Endodermal cell (in vitro differentiated cells): ENCODE measurements around the gene XKRX. TPM values are rescaled to one million over a fixed set of nuclear protein-coding genes. Genes with fewer than 3 reads are reported as not detected.

Experiments
- DNase-seq: peaks from one replicate; pipeline ENCODE4 v3.0.0-alpha.2; 2017
- H3K27ac ChIP-seq: 2 replicates; pipeline ENCODE4 v1.5.1; 2013; ENCODE audit warnings: mild to moderate bottlenecking, low read depth, low read length, moderate library complexity
- H3K27me3 ChIP-seq: 2 replicates; pipeline ENCODE4 v1.6.1; 2013; ENCODE audit warnings: mild to moderate bottlenecking, low read length, moderate library complexity; ENCODE audit not compliant: insufficient read depth, control insufficient read depth, poor library complexity, severe bottlenecking
- H3K36me3 ChIP-seq: 2 replicates; pipeline ENCODE4 v1.7.0; 2013; ENCODE audit warnings: mild to moderate bottlenecking, low read length, moderate library complexity; ENCODE audit not compliant: control insufficient read depth, insufficient read depth
- H3K4me1 ChIP-seq: one replicate; pipeline ENCODE4 v1.7.0; 2013; ENCODE audit warnings: low read length; ENCODE audit not compliant: control insufficient read depth, insufficient read depth
- H3K4me3 ChIP-seq: 2 replicates; pipeline ENCODE4 v1.5.1; 2013; ENCODE audit warnings: mild to moderate bottlenecking, low read length, moderate library complexity
- H3K9ac ChIP-seq: 2 replicates; pipeline ENCODE4 v1.6.1; 2013; ENCODE audit warnings: mild to moderate bottlenecking, low read length, moderate library complexity; ENCODE audit not compliant: poor library complexity, severe bottlenecking; ENCODE audit errors: extremely low read depth
- H3K9me3 ChIP-seq: 2 replicates; pipeline ENCODE4 v1.6.1; 2013; ENCODE audit warnings: mild to moderate bottlenecking, low read length, moderate library complexity; ENCODE audit not compliant: control insufficient read depth
- H3K27ac Mint-ChIP-seq: 2 replicates; pipeline ENCODE4 v1.8.0; 2020; ENCODE audit warnings: mixed read lengths
- H3K27me3 Mint-ChIP-seq: 2 replicates; pipeline ENCODE4 v1.8.0; 2021; ENCODE audit warnings: mild to moderate bottlenecking, mixed read lengths; ENCODE audit not compliant: insufficient read depth
- H3K36me3 Mint-ChIP-seq: 2 replicates; pipeline ENCODE4 v1.8.0; 2020; ENCODE audit warnings: low read depth, mixed read lengths
- H3K4me1 Mint-ChIP-seq: 2 replicates; pipeline ENCODE4 v1.8.0; 2020; ENCODE audit warnings: mixed read lengths
- H3K4me3 Mint-ChIP-seq: 2 replicates; pipeline ENCODE4 v1.8.0; 2020; ENCODE audit warnings: mild to moderate bottlenecking, moderate library complexity, mixed read lengths
- H3K9me3 Mint-ChIP-seq: 2 replicates; pipeline ENCODE4 v1.8.0; 2020; ENCODE audit warnings: mild to moderate bottlenecking, mixed read lengths
- WGBS, 2 experiments: methylation state at CpG; one replicate each; pipeline versions ENCODE4 v1.1.5 to v1.1.7; 2013; ENCODE audit warnings: missing lambda C conversion rate in 2 of 2, mixed read lengths in 1 of 2; ENCODE audit not compliant: insufficient coverage in 1 of 2, insufficient read length in 1 of 2; 5-methylcytosine and 5-hydroxymethylcytosine counted together
- total RNA-seq, 2 donors: library from RNA; stranded (reverse); fragmentation: NEBNext Ultra II Directional in 1 of 2; extraction: Animal tissue kit (Norgen Biotek cat#: 25700) in 1 of 2; gene quantifications; 2 replicates in 1 of 2; 3 replicates in 1 of 2; pipeline ENCODE4 v1.2.1, GENCODE V29; 2021
- TF ChIP-seq, protein P1 (sequence below): fragments of 200-600 bp; sonication (generic); conservative IDR thresholded peaks from 2 replicates; pipeline ENCODE4 v1.5.0; 2021; ENCODE audit warnings: antibody characterized with exemption, mild to moderate bottlenecking

The XKRX gene
- total RNA-seq, 2 donors from 2014 or later = 0.84 to 0.99 TPM

DNA sequence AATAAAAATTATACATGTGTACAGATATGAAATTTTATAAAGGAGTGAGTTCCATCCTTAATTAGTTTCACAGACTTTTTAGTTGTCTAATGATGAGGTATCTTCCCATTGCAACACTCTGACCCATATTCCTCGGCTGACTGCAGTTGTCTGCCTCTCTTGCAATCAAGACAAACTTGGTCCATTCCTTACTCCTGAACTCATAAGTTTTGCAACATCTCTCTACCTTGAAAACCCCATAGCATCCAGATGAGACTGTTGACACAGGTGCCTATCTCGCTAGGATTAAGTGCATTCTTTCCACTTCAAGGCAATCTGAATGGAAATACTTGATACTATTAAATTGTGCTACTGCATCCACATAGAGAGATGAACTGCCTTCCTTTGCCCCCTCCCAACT is 2.3 kb downstream of the XKRX start:
- TF ChIP-seq, protein P1, sequence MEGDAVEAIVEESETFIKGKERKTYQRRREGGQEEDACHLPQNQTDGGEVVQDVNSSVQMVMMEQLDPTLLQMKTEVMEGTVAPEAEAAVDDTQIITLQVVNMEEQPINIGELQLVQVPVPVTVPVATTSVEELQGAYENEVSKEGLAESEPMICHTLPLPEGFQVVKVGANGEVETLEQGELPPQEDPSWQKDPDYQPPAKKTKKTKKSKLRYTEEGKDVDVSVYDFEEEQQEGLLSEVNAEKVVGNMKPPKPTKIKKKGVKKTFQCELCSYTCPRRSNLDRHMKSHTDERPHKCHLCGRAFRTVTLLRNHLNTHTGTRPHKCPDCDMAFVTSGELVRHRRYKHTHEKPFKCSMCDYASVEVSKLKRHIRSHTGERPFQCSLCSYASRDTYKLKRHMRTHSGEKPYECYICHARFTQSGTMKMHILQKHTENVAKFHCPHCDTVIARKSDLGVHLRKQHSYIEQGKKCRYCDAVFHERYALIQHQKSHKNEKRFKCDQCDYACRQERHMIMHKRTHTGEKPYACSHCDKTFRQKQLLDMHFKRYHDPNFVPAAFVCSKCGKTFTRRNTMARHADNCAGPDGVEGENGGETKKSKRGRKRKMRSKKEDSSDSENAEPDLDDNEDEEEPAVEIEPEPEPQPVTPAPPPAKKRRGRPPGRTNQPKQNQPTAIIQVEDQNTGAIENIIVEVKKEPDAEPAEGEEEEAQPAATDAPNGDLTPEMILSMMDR = no peak
- H3K27ac Mint-ChIP-seq = no peak overlapping the region
- H3K27me3 Mint-ChIP-seq = peaks cover 15% of the 10 kb centered on the region
- no peak overlapping the region for H3K9ac ChIP-seq
- H3K9me3 Mint-ChIP-seq = peaks cover 56% of the 10 kb centered on the region
- 89% methylated on average over 2 of the region's 2 CpGs; no CpG with 5 or more reads in 1 of the 2 experiments for WGBS, 2 experiments
- H3K9me3 ChIP-seq = no peaks in the 10 kb centered on the region
- H3K4me3 ChIP-seq = no peak overlapping the region
- peaks cover 2% of the 10 kb centered on the region for H3K36me3 Mint-ChIP-seq
- DNase-seq = no peak
- H3K4me1 ChIP-seq = no peaks in the 10 kb centered on the region
- H3K27me3 ChIP-seq = peaks cover 13% of the 10 kb centered on the region
- no peaks in the 10 kb centered on the region for H3K4me1 Mint-ChIP-seq
- H3K36me3 ChIP-seq = no peaks in the 10 kb centered on the region
- H3K4me3 Mint-ChIP-seq = no peak overlapping the region
- H3K27ac ChIP-seq = no peak overlapping the region

DNA sequence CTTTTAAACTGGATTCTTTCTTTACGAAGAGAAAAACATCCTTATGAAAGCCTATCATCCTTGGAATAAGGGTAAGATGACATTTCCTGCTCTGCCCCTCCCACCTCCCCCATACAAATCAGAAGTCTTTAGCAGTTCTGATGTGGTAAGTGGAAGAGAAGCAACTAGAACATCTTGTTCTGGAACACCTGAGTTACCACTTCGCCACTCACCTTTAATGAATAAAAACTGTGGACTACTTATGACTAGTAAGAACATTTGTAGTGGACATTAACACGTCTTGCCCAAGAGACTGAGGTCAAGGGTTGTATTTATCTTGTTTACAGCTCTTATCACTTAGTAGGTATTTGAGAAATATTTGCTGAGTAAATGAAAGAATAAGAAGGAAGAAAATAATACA is 4.3 kb downstream of the XKRX start:
- DNase-seq = no peak
- Mint-ChIP-seq H3K9me3 (peaks cover 52% of the 10 kb centered on the region), H3K27ac (no peak overlapping the region), H3K4me1 (no peaks in the 10 kb centered on the region), H3K27me3 (peaks cover 13% of the 10 kb centered on the region), H3K4me3 (no peak overlapping the region), H3K36me3 (no peaks in the 10 kb centered on the region)
- no peaks in the 10 kb centered on the region for H3K36me3 ChIP-seq
- 79% methylated on average over 2 of the region's 3 CpGs; no CpG with 5 or more reads in 1 of the 2 experiments for WGBS, 2 experiments
- no peaks in the 10 kb centered on the region for H3K4me1 ChIP-seq
- peaks cover 13% of the 10 kb centered on the region for H3K27me3 ChIP-seq
- H3K4me3 ChIP-seq = no peak overlapping the region
- TF ChIP-seq, protein P1 = no peak
- H3K9ac ChIP-seq = no peak overlapping the region
- H3K9me3 ChIP-seq = no peaks in the 10 kb centered on the region
- H3K27ac ChIP-seq = no peak overlapping the region

DNA sequence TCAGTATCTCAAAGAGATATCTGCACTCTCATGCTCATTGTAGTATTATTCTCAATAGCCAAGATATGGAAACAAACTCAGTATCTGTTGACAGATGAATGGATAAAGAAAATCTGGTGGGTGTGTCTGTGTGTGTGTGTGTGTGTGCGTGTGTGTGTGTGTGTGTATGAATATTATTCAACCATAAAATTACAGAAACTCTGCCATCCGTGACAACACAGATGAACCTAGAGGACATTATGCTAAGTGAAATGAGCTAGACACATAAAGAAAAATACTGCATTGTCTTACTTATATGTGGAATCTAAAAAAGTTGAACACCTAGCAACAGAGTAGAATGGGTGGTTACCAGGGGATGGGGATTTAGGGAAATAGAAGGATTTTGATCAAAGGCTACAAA is 13.2 kb downstream of the XKRX start:
- WGBS, 2 experiments = no CpG with 5 or more reads among the region's 2 CpGs
- H3K4me1 Mint-ChIP-seq = no peaks in the 10 kb centered on the region
- TF ChIP-seq, protein P1 = no peak
- Histone ChIP-seq H3K9me3 (no peaks in the 10 kb centered on the region), H3K9ac (no peak overlapping the region), H3K36me3 (no peaks in the 10 kb centered on the region), H3K27me3 (no peaks in the 10 kb centered on the region), H3K4me3 (no peak overlapping the region), H3K4me1 (no peaks in the 10 kb centered on the region), H3K27ac (no peak overlapping the region)
- H3K27me3 Mint-ChIP-seq = no peaks in the 10 kb centered on the region
- no peak overlapping the region for H3K27ac Mint-ChIP-seq
- H3K9me3 Mint-ChIP-seq = peaks cover 49% of the 10 kb centered on the region
- H3K36me3 Mint-ChIP-seq = no peaks in the 10 kb centered on the region
- H3K4me3 Mint-ChIP-seq = no peak overlapping the region
- no peak for DNase-seq
